H9 (cell line): ENCODE data around the gene RPP30. TPM values are rescaled to one million over a fixed set of nuclear protein-coding genes. Genes with fewer than 3 reads are reported as not detected.

Source experiments
- DNase-seq: peaks from one replicate; pipeline ENCODE4 v3.0.0-alpha.2; 2017
- H2AFZ ChIP-seq: one replicate; pipeline ENCODE4 v1.6.1; 2013; ENCODE audit warnings: mild to moderate bottlenecking, low read length, control low read depth, moderate library complexity
- H2AK5ac ChIP-seq: 2 replicates; pipeline ENCODE4 v1.6.1; 2013; ENCODE audit warnings: low read length, control low read depth, mixed read lengths; ENCODE audit not compliant: insufficient read length
- H2BK120ac ChIP-seq: one replicate; pipeline ENCODE4 v1.6.1; 2013; ENCODE audit warnings: low read depth, mild to moderate bottlenecking, low read length, control low read depth, inconsistent platforms; ENCODE audit not compliant: poor library complexity, severe bottlenecking
- H2BK12ac ChIP-seq: 2 replicates; pipeline ENCODE4 v1.6.1; 2013; ENCODE audit warnings: low read length, control low read depth, mixed read lengths, low read depth; ENCODE audit not compliant: insufficient read length
- H2BK15ac ChIP-seq: 2 replicates; pipeline ENCODE4 v1.6.1; 2013; ENCODE audit warnings: low read depth, low read length, control low read depth
- H2BK20ac ChIP-seq: one replicate; pipeline ENCODE4 v1.6.1; 2013; ENCODE audit warnings: low read depth, mild to moderate bottlenecking, low read length, control low read depth, inconsistent platforms; ENCODE audit not compliant: poor library complexity, severe bottlenecking
- H2BK5ac ChIP-seq: 2 replicates; pipeline ENCODE4 v1.6.1; 2013; ENCODE audit warnings: low read length, control low read depth, mixed read lengths; ENCODE audit not compliant: insufficient read length
- H3K14ac ChIP-seq: 2 replicates; pipeline ENCODE4 v1.6.1; 2013; ENCODE audit warnings: low read length, control low read depth; ENCODE audit not compliant: insufficient read depth
- H3K18ac ChIP-seq: 2 replicates; pipeline ENCODE4 v1.6.1; 2013; ENCODE audit warnings: low read depth, mild to moderate bottlenecking, mixed read lengths, low read length, control low read depth; ENCODE audit not compliant: insufficient read length
- H3K23ac ChIP-seq: 2 replicates; pipeline ENCODE4 v1.6.1; 2013; ENCODE audit warnings: low read length, control low read depth, mixed read lengths, low read depth; ENCODE audit not compliant: insufficient read length
- H3K23me2 ChIP-seq: 2 replicates; pipeline ENCODE4 v1.6.1; 2013; ENCODE audit warnings: low read depth, mild to moderate bottlenecking, mixed read lengths, low read length, control low read depth; ENCODE audit not compliant: insufficient read length, poor library complexity, severe bottlenecking
- H3K27ac ChIP-seq: 2 replicates; pipeline ENCODE4 v1.5.1; 2013; ENCODE audit warnings: low read length, control low read depth, mixed read lengths, low read depth; ENCODE audit not compliant: insufficient read length
- H3K27me3 ChIP-seq: 2 replicates; pipeline ENCODE4 v1.6.1; 2013; ENCODE audit warnings: low read length, control low read depth, inconsistent platforms; ENCODE audit not compliant: insufficient read depth
- H3K4ac ChIP-seq: 2 replicates; pipeline ENCODE4 v1.6.1; 2013; ENCODE audit warnings: low read depth, mild to moderate bottlenecking, control low read depth, inconsistent platforms, low read length, moderate library complexity
- H3K4me1 ChIP-seq: 2 replicates; pipeline ENCODE4 v1.6.1; 2013; ENCODE audit warnings: low read length, control low read depth, inconsistent platforms; ENCODE audit not compliant: insufficient read depth
- H3K4me2 ChIP-seq: 2 replicates; pipeline ENCODE4 v1.6.1; 2013; ENCODE audit warnings: low read length, control low read depth, mixed read lengths; ENCODE audit not compliant: insufficient read length, insufficient read depth
- H3K56ac ChIP-seq: 2 replicates; pipeline ENCODE4 v1.6.1; 2013; ENCODE audit warnings: low read depth, mild to moderate bottlenecking, mixed read lengths, low read length, control low read depth; ENCODE audit not compliant: insufficient read length
- H3K79me1 ChIP-seq: 2 replicates; pipeline ENCODE4 v1.6.1; 2013; ENCODE audit warnings: low read depth, mild to moderate bottlenecking, moderate library complexity, low read length, control low read depth, inconsistent platforms; ENCODE audit not compliant: insufficient read depth, poor library complexity, severe bottlenecking
- H3K79me2 ChIP-seq: 2 replicates; pipeline ENCODE4 v1.6.1; 2013; ENCODE audit warnings: low read length, control low read depth, inconsistent platforms; ENCODE audit not compliant: insufficient read depth
- H3K9ac ChIP-seq: 2 replicates; pipeline ENCODE4 v1.6.1; 2013; ENCODE audit warnings: low read length, control low read depth, mixed read lengths; ENCODE audit not compliant: insufficient read length; ENCODE audit errors: extremely low read depth
- H3K9me3 ChIP-seq: one replicate; pipeline ENCODE4 v1.6.1; 2013; ENCODE audit warnings: low read depth, low read length, inconsistent platforms; ENCODE audit not compliant: control insufficient read depth
- H3T11ph ChIP-seq: one replicate; pipeline ENCODE4 v1.6.1; 2013; ENCODE audit warnings: mild to moderate bottlenecking, low read length, control low read depth, inconsistent platforms
- H4K20me1 ChIP-seq: one replicate; pipeline ENCODE4 v1.6.1; 2013; ENCODE audit not compliant: control insufficient read depth, insufficient read length, insufficient read depth
- H4K5ac ChIP-seq: 2 replicates; pipeline ENCODE4 v1.6.1; 2013; ENCODE audit warnings: low read depth, mild to moderate bottlenecking, mixed read lengths, low read length, control low read depth; ENCODE audit not compliant: insufficient read length
- H4K8ac ChIP-seq: replicated peaks from 2 replicates; pipeline ENCODE4 v1.6.1; 2013; ENCODE audit warnings: low read length, control low read depth, mixed read lengths, low read depth; ENCODE audit not compliant: insufficient read length
- H4K91ac ChIP-seq: 2 replicates; pipeline ENCODE4 v1.6.1; 2013; ENCODE audit warnings: low read depth, mild to moderate bottlenecking, moderate library complexity, mixed read lengths, low read length, control low read depth; ENCODE audit not compliant: insufficient read length
- H3K27ac Mint-ChIP-seq, 3 experiments: 2 replicates in 2 of 3; 3 replicates in 1 of 3; pipeline ENCODE4 v1.8.0; 2020 to 2021; ENCODE audit warnings: mixed read lengths in 3 of 3, mild to moderate bottlenecking in 1 of 3, moderate library complexity in 1 of 3
- H3K27me3 Mint-ChIP-seq: 2 replicates; pipeline ENCODE4 v1.8.0; 2021; ENCODE audit warnings: low read depth, mild to moderate bottlenecking, moderate library complexity, mixed read lengths
- H3K36me3 Mint-ChIP-seq, 3 experiments: 2 replicates in 2 of 3; 3 replicates in 1 of 3; pipeline ENCODE4 v1.8.0; 2020 to 2021; ENCODE audit warnings: low read depth in 3 of 3, mixed read lengths in 3 of 3; ENCODE audit not compliant: insufficient read depth in 1 of 3
- H3K4me1 Mint-ChIP-seq, 2 experiments: 2 replicates each; pipeline ENCODE4 v1.8.0; 2020; ENCODE audit warnings: mixed read lengths in 2 of 2
- H3K4me3 Mint-ChIP-seq, 2 experiments: 2 replicates in 1 of 2; 3 replicates in 1 of 2; pipeline ENCODE4 v1.8.0; 2020 to 2021; ENCODE audit warnings: mild to moderate bottlenecking in 2 of 2, mixed read lengths in 2 of 2, moderate library complexity in 1 of 2
- H3K9me3 Mint-ChIP-seq, 2 experiments: 2 replicates in 1 of 2; 3 replicates in 1 of 2; pipeline ENCODE4 v1.8.0; 2020; ENCODE audit warnings: mild to moderate bottlenecking in 2 of 2, mixed read lengths in 2 of 2, moderate library complexity in 1 of 2
- CTCF ChIP-seq: fragments of 200-600 bp; sonication (generic); conservative IDR thresholded peaks from 3 replicates; pipeline ENCODE4 v1.8.0; 2021; ENCODE audit warnings: antibody characterized with exemption, mild to moderate bottlenecking
- WGBS: extraction: QIAGEN DNeasy Blood & Tissue Kit; methylation state at CpG from one replicate; pipeline ENCODE4 v1.1.7; 2013; ENCODE audit warnings: missing lambda C conversion rate, low lambda C conversion rate, mixed read lengths; ENCODE audit not compliant: insufficient read length; ENCODE audit errors: extremely low coverage; 5-methylcytosine and 5-hydroxymethylcytosine counted together
- total RNA-seq: library from RNA; stranded (reverse); gene quantifications from 2 replicates; pipeline ENCODE4 v1.2.1, GENCODE V29; 2021

Gene RPP30
- total RNA-seq, 1 experiment from 2014 or later, result 77.7 TPM

GRCh38 chr10:90927293-90927692 is 55.5 kb downstream of the RPP30 start:
- Histone ChIP-seq H3K23me2 (no peaks in the 10 kb centered on the region), H3K4me2 (no peak overlapping the region), H3K14ac (no peak overlapping the region), H4K91ac (no peak overlapping the region), H3K9me3 (no peaks in the 10 kb centered on the region), H4K20me1 (no peaks in the 10 kb centered on the region), H3K27ac (no peak overlapping the region), H2BK12ac (no peak overlapping the region), H3K27me3 (peaks cover 77% of the 10 kb centered on the region), H3K56ac (no peak overlapping the region), H2BK20ac (no peak overlapping the region), H4K5ac (no peak overlapping the region), H3T11ph (no peak overlapping the region), H3K4me1 (peaks cover 4% of the 10 kb centered on the region; the same call in 1 of the 2 replicates), H2BK15ac (no peak overlapping the region), H3K23ac (no peak overlapping the region), H3K4ac (no peak overlapping the region), H2AFZ (no peak overlapping the region), H2BK120ac (no peak overlapping the region), H3K79me2 (no peaks in the 10 kb centered on the region), H4K8ac (no peak overlapping the region), H2AK5ac (no peak overlapping the region), H3K79me1 (no peaks in the 10 kb centered on the region), H3K9ac (no peak overlapping the region), H2BK5ac (no peak overlapping the region), H3K18ac (no peak overlapping the region)
- no peak overlapping the region for H3K4me3 Mint-ChIP-seq
- peaks cover 3 to 13% of the 10 kb centered on the region in 2 experiments; a peak in 2 of 5 replicates for H3K9me3 Mint-ChIP-seq
- H3K27ac Mint-ChIP-seq, result no peak overlapping the region
- peaks cover 43 to 56% of the 10 kb centered on the region in 2 experiments for H3K4me1 Mint-ChIP-seq
- no peak for DNase-seq
- H3K36me3 Mint-ChIP-seq, result no peaks in the 10 kb centered on the region; a peak in 1 of 7 replicates
- peaks cover 100% of the 10 kb centered on the region for H3K27me3 Mint-ChIP-seq
- no CpG with 5 or more reads among the region's 2 CpGs for WGBS
- no peak for TF ChIP-seq CTCF
